Endothelial cell of umbilical vein (primary cell): ENCODE measurements around the gene INTS14. TPM values are rescaled to one million over a fixed set of nuclear protein-coding genes. Genes with fewer than 3 reads are reported as not detected.

Source experiments
- BruUV-seq: library from RNA; stranded (reverse); fragments of 400-500 nt; replicated peaks from 2 replicates; lab custom pipeline; 2021; lab: Mats Ljungman, UMichigan
- CTCF ChIA-PET: fragments of 300-600, 350-600 bp; sonication (Branson Sonifier 250); formaldehyde crosslinking; loops from one replicate; lab custom pipeline; 2021; ENCODE audit warnings: antibody characterized with exemption, inconsistent platforms; lab: Charles Lee
- POLR2A ChIA-PET: fragments of 300-600, 350-600 bp; sonication (Branson Sonifier 250); formaldehyde crosslinking; loops from one replicate; lab custom pipeline; 2021; ENCODE audit warnings: antibody characterized with exemption, inconsistent platforms; lab: Charles Lee
- DNase-seq: peaks from one replicate; pipeline ENCODE4 v3.0.0-alpha.2; 2011; ENCODE audit warnings: low read depth, low spot score
- FAIRE-seq: peaks from 2 replicates; lab custom pipeline; 2011; peaks lifted over from hg19 to GRCh38; lab: Jason Lieb, UNC
- H2AFZ ChIP-seq: 2 replicates; pipeline ENCODE4 v1.6.0; 2012; ENCODE audit warnings: low read depth, low read length, control low read depth, inconsistent platforms
- H3K27ac ChIP-seq: 2 replicates; pipeline ENCODE4 v1.5.1; 2011; ENCODE audit warnings: low read depth, mild to moderate bottlenecking, control low read depth, low read length, moderate library complexity; ENCODE audit not compliant: insufficient read depth
- H3K27me3 ChIP-seq, 2 experiments: 2 replicates each; pipeline versions ENCODE4 v1.6.0 to v1.6.1; 2011; ENCODE audit warnings: low read length in 2 of 2, mixed read lengths in 1 of 2; ENCODE audit not compliant: control insufficient read depth in 2 of 2, insufficient read depth in 2 of 2
- H3K36me3 ChIP-seq, 2 experiments: 2 replicates in 1 of 2; 3 replicates in 1 of 2; pipeline ENCODE4 v1.5.1; 2011; ENCODE audit warnings: low read length in 2 of 2, mild to moderate bottlenecking in 1 of 2, moderate library complexity in 1 of 2; ENCODE audit not compliant: control insufficient read depth in 2 of 2, insufficient read depth in 2 of 2; ENCODE audit errors: extremely low read depth in 1 of 2
- H3K4me1 ChIP-seq: 3 replicates; pipeline ENCODE4 v1.5.1; 2011; ENCODE audit warnings: mild to moderate bottlenecking, low read length; ENCODE audit not compliant: control insufficient read depth, insufficient read depth; ENCODE audit errors: extremely low read depth
- H3K4me2 ChIP-seq: 2 replicates; pipeline ENCODE4 v1.6.1; 2011; ENCODE audit warnings: low read length, control low read depth, mixed read lengths; ENCODE audit not compliant: insufficient read depth
- H3K4me3 ChIP-seq, 3 experiments: fragments of 200-600 bp in 1 of 3; sonication (generic), shearing (Covaris generic) in 1 of 3; replicated peaks in 1 of 3; 2 replicates each; pipeline ENCODE4 v1.5.1; 2011 to 2016; ENCODE audit warnings: control low read depth in 3 of 3, low read length in 3 of 3, mild to moderate bottlenecking in 2 of 3, inconsistent platforms in 1 of 3, low read depth in 1 of 3, moderate library complexity in 1 of 3; ENCODE audit not compliant: insufficient read depth in 1 of 3
- H3K79me2 ChIP-seq: 2 replicates; pipeline ENCODE4 v1.6.0; 2012; ENCODE audit warnings: low read length, inconsistent platforms; ENCODE audit not compliant: control insufficient read depth, insufficient read depth
- H3K9ac ChIP-seq: replicated peaks from 2 replicates; pipeline ENCODE3; 2011; ENCODE audit warnings: low read length, control low read depth; ENCODE audit not compliant: insufficient read depth; ENCODE audit errors: extremely low read depth
- H3K9me1 ChIP-seq: replicated peaks from 3 replicates; pipeline ENCODE4 v1.6.0; 2011; ENCODE audit warnings: mild to moderate bottlenecking, low read length; ENCODE audit not compliant: control insufficient read depth, insufficient read depth; ENCODE audit errors: extremely low read depth
- H3K9me3 ChIP-seq: replicated peaks from 2 replicates; pipeline ENCODE4 v1.5.1; 2012; ENCODE audit warnings: low read length, inconsistent platforms; ENCODE audit not compliant: control insufficient read depth, insufficient read depth
- H4K20me1 ChIP-seq: replicated peaks from 2 replicates; pipeline ENCODE3; 2011; ENCODE audit warnings: mild to moderate bottlenecking, low read length; ENCODE audit not compliant: control insufficient read depth, insufficient read depth; ENCODE audit errors: extremely low read depth
- EZH2 ChIP-seq: IDR thresholded peaks from 2 replicates; pipeline ENCODE4 v1.6.1; 2012; ENCODE audit warnings: borderline replicate concordance, low read depth, mild to moderate bottlenecking, moderate library complexity, low read length, inconsistent platforms; ENCODE audit not compliant: severe bottlenecking
- FOS ChIP-seq: IDR thresholded peaks from 2 replicates; pipeline ENCODE4 v1.6.1; 2011; ENCODE audit warnings: mild to moderate bottlenecking, low read length, moderate library complexity, borderline replicate concordance; ENCODE audit not compliant: insufficient read depth
- GATA2 ChIP-seq: IDR thresholded peaks from 2 replicates; pipeline ENCODE4 v1.7.0; 2011; ENCODE audit warnings: low read depth, mild to moderate bottlenecking, moderate library complexity, mixed read lengths, low read length; ENCODE audit not compliant: insufficient read length, insufficient read depth
- JUN ChIP-seq: IDR thresholded peaks from 2 replicates; pipeline ENCODE4 v1.6.1; 2011; ENCODE audit warnings: borderline replicate concordance, low read depth; ENCODE audit not compliant: insufficient read length, insufficient read depth
- MAX ChIP-seq: IDR thresholded peaks from 2 replicates; pipeline ENCODE4 v1.6.1; 2011; ENCODE audit not compliant: insufficient read depth, insufficient read length
- MYC ChIP-seq: IDR thresholded peaks from one replicate; pipeline ENCODE4 v1.6.1; 2011; ENCODE audit warnings: mild to moderate bottlenecking, low read depth, low read length
- POLR2A ChIP-seq: IDR thresholded peaks from 2 replicates; pipeline ENCODE4 v1.6.1; 2012; ENCODE audit warnings: low read depth, mild to moderate bottlenecking, control low read depth, low read length
- POLR2AphosphoS5 ChIP-seq: IDR thresholded peaks from 2 replicates; pipeline ENCODE4 v1.6.1; 2012; ENCODE audit warnings: low read depth, mild to moderate bottlenecking, control low read depth, low read length, moderate library complexity; ENCODE audit not compliant: insufficient read depth
- dilution Hi-C: fragments of 300-500 bp; cut with MboI; formaldehyde crosslinking; loops from one replicate; pipeline ENCODE4 v1.15.0; 2019; ENCODE audit warnings: low sequenced_read_pairs; ENCODE audit not compliant: extremely low pct_ligation_motif_present
- intact Hi-C: fragments of 100-400 bp; cut with micrococcal nuclease; formaldehyde crosslinking; loops from one replicate; pipeline ENCODE4 v1.10.0; 2022
- polyA plus RNA-seq, 4 experiments: library from polyadenylated mRNA; depleted of rRNA in 3 of 4; stranded (reverse) in 3 of 4; unstranded in 1 of 4; fragments of >200 nt; gene quantifications; 2 replicates each; pipeline versions ENCODE4 v1.2.1 to v1.2.3, GENCODE V29; 2011 to 2012; ENCODE audit warnings: missing spikeins in 1 of 4
- total RNA-seq: library from RNA; stranded (reverse); gene quantifications from 2 replicates; pipeline ENCODE4 v1.2.3, GENCODE V29; 2021
- TF ChIP-seq, protein P1 (sequence below), 2 donors: IDR thresholded peaks; 1 replicate in 1 of 2; 2 replicates in 1 of 2; pipeline ENCODE4 v1.5.1; 2011; ENCODE audit warnings: low read length in 2 of 2, mild to moderate bottlenecking in 2 of 2, moderate library complexity in 2 of 2, control low read depth in 1 of 2, inconsistent platforms in 1 of 2, low read depth in 1 of 2; ENCODE audit not compliant: insufficient read depth in 1 of 2; ENCODE audit errors: extremely low read depth in 1 of 2

The INTS14 gene
- total and polyA plus RNA-seq, 2 donors (not counting 3 experiments of a cell fraction or from before 2014, with no cell fraction given), result 41.7 to 52.6 TPM

DNA sequence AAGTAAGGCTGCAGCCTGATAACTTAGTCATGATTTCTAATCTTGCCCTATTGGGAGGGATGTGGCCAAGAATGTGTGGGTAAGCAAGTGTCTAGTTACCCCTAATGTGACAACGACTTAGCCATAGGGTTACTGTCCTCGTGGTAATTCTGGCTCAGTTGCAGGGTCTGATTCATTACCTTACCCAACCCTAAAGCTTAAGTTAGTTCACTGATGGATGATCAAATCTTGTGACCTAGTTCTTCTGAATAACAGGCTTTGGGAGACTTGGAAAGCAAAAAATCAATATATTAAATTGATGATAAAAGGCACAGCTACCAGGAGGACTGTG, 1.6 kb upstream of the INTS14 start:
- Histone ChIP-seq H3K9me1 (no peaks in the 10 kb centered on the region), H3K36me3 (no peaks in the 10 kb centered on the region), H3K4me1 (peaks cover 20% of the 10 kb centered on the region), H2AFZ (no peak overlapping the region), H3K4me3 (no peak overlapping the region), H3K9ac (no peak overlapping the region), H3K9me3 (no peaks in the 10 kb centered on the region), H3K27me3 (no peaks in the 10 kb centered on the region), H3K79me2 (peaks cover 24% of the 10 kb centered on the region), H3K27ac (no peak overlapping the region), H4K20me1 (no peaks in the 10 kb centered on the region), H3K4me2 (no peak overlapping the region)
- no peak for TF ChIP-seq JUN
- no peak for TF ChIP-seq MYC
- no peak for TF ChIP-seq POLR2A
- no peak for TF ChIP-seq MAX
- no peak for TF ChIP-seq POLR2AphosphoS5
- TF ChIP-seq FOS, result no peak
- no peak for TF ChIP-seq GATA2
- TF ChIP-seq, protein P1, sequence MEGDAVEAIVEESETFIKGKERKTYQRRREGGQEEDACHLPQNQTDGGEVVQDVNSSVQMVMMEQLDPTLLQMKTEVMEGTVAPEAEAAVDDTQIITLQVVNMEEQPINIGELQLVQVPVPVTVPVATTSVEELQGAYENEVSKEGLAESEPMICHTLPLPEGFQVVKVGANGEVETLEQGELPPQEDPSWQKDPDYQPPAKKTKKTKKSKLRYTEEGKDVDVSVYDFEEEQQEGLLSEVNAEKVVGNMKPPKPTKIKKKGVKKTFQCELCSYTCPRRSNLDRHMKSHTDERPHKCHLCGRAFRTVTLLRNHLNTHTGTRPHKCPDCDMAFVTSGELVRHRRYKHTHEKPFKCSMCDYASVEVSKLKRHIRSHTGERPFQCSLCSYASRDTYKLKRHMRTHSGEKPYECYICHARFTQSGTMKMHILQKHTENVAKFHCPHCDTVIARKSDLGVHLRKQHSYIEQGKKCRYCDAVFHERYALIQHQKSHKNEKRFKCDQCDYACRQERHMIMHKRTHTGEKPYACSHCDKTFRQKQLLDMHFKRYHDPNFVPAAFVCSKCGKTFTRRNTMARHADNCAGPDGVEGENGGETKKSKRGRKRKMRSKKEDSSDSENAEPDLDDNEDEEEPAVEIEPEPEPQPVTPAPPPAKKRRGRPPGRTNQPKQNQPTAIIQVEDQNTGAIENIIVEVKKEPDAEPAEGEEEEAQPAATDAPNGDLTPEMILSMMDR (IDR thresholded peaks at IDR 0.05; ENCODE audit: extremely low read depth in 1 of 2, insufficient read depth in 1 of 2, low read depth in 1 of 2, low read length in 2 of 2), result no peak
- no peak for TF ChIP-seq EZH2
- intact Hi-C loops (no loop called here), dilution Hi-C loops (no loop called here)
- no peak for DNase-seq
- ChIA-PET CTCF (no interaction called here), POLR2A (no interaction called here)
- no peak for FAIRE-seq
- BruUV-seq, result no TSS peak
